Activated CD4-positive, alpha-beta T cell treated with anti-CD3 and anti-CD28 coated beads, Interleukin-2, Interleukin-6, amounts not matched to agents 100 ng/mL and 50 ng/mL, durations not matched to agents 16 hours and 8 hours (primary cell): ENCODE data around the gene RERE.
"Not testable (repeated sequence)": the region's sequence is repeated elsewhere in the genome, so short reads cannot be mapped to it uniquely, and the experiment has no call there.

ENCODE experiments used
- DNase-seq: peaks from one replicate; pipeline ENCODE4 v3.0.0-alpha.2; 2020

RERE gene

GRCh38 chr1:8464377-8464776 lies 353.1 kb downstream of the RERE start:
- no peak for DNase-seq

DNA sequence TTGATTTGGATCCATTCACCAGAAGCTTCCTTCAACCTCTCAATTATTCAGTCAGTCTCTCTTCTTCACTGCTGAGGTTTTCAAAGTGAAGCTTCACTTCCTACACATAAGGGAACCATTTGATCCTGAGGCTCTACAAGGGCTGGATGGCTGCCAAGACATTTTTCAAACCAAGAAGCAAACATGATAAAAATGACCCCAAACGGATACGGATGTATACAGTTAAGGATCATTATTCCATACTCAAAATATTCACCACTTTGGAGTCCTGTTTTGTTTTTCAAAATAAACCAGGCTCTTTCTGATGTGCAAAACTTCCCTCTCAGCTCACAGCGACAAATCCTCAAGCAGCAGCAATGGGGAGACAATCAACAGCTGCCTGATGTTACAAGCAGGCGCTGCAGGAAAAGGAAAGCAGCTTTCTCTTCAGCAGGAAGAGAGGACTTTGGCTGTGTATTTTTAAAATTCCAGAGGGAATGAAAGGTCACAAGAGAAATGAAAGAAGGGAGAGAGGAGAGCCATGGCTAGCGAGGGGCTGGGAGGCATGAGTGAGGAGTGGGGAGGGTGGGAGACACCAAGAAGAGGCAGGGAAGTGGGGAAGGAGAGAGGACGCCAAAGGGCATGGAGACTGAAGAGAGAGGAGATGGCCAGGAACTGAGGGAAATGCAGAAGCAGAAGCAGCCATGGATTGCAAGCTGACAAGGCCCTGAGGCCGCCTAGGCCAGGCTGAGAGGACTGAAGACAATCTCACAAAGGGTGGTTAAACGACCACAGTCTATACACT lies 354.1 kb downstream of the RERE start:
- no peak for DNase-seq

GRCh38 chr1:8462371-8462892 lies 355.0 kb downstream of the RERE start:
- no peak for DNase-seq

DNA sequence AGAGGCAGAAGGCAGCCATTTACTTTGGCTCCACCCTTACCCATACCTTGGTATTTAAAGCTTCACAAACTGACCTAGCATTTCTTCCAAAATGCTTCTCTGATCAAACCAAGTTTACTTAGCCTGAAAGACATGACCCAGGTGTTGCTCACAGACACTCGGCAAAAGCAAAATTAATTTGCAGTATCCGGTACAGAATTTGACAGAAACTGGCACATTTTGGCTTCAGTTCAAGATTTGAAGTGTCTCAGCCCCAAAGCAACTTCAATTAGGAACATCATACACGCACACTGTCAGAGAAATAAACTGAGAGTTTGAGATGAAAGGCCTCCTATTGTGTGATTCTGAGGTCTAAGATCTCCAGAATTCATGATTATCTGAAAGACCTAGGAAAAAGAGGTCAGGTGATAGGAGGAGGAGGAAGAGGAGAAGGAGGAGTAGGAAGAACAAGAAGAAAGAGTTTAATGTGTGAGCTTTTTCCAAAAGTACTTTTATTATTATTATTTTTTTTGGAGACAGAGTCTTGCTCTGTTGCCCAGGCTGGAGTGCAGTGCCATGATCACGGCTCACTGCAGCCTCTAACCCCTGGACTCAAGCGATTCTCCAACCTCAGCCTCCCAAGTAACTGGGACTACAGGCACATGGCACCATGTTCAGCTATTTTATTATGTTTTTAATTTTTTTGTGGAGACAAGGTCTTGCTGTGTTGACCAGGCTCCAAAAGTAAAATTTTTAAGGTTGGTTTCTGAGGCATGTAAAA lies 355.9 kb downstream of the RERE start:
- DNase-seq: no peak

DNA sequence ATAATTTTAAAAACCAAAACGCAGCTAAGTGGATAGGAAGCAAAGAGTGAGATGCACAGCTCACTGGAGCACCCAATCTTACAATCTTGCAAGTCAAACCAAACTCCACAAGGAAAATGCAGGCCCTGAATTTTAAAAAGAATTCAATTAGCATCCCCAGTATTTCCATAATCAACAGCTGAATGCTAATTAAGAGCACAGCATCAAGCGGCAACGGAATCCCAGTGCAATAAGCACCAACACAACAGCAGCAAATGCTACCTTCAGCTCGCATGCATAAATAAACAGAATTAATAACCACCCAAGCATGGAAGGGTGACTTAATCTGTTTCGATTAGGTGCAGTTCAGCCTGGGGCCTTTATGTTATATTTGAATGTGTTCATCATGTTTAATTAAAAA lies 356.7 kb downstream of the RERE start:
- no peak for DNase-seq

DNA sequence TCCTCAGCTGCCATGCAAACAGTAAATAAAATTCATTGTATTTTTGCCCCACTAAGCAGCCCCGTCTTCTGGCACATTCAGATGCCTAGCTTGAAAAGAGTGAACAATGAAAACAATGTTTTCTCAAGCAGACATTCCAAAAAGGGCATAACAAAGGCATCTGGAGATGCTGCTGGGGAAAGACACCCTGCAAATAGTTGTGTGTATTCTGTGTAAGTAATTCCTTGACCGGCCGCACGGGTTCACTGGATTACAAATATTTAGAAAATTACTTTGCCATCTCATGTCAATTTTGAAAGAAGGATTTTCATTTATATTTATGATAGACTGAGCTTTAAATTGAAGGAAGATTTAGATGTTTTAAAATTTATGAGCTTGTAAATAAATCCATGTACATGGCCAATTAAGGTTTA lies 357.3 kb downstream of the RERE start:
- no peak for DNase-seq

GRCh38 chr1:8458607-8459006 lies 358.8 kb downstream of the RERE start:
- no peak for DNase-seq

- DNase-seq: no peak
Measured at GRCh38 chr1:8457760-8458381, 359.6 kb downstream of the RERE start.

GRCh38 chr1:8456991-8457390 lies 360.4 kb downstream of the RERE start:
- no peak for DNase-seq

- no peak for DNase-seq
Measured at GRCh38 chr1:8456308-8456912, 361.0 kb downstream of the RERE start.

- DNase-seq: no peak
Measured at GRCh38 chr1:8455700-8456307, 361.6 kb downstream of the RERE start.

DNA sequence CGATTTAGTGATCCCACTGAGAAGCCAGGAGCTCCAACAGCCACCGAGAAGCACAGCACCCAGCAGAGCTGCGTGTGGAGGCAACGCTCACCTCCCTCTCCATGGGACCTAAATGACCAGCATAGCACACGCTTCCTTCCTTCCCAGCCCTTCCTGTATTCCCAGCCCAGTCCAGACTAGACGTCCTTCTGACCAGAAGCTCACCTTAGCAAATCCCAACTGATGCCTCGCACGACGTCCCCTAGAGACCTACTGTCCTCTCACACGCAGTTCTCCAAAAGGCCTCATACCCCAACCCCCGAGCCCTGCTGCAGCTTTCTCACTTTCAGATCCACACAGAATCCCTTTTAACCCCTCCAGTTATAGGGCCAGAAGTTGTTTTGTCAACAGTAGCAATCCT lies 367.1 kb downstream of the RERE start:
- DNase-seq: no peak

DNA sequence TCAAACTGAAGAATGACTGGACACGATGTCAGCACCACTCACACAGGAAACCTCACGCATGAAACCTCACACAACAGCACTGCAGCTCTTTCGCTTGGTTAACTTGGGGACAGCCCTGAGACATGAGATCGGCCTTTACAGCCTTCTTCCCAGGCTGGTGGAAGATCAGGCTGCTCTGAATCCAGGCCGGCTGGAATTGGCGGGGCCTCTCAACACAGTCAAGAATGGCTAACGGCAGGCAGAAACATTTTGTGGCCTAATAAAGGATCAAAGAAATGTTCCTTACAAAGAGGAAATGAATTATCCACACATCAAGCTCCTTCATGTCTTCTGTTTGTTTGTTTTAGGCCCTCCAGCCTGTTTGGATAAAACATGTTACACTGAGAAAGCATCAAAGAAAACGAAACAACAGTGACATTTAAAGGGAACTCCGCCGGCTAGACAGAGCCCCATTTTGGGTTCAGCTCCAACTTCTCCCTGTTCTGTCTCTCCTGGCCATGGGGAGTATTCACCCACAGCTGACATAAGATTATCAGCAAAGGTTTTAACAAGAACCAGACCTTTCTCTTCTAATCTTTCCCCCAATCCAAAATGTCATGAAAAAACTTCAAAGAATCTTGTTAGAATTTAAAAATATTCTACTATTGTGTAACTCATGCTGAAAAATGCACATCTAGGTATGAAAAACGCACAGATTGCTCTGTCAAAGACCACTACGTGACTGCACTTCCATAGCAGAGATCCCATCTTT lies 368.4 kb downstream of the RERE start:
- DNase-seq: peak; percentile 22

DNA sequence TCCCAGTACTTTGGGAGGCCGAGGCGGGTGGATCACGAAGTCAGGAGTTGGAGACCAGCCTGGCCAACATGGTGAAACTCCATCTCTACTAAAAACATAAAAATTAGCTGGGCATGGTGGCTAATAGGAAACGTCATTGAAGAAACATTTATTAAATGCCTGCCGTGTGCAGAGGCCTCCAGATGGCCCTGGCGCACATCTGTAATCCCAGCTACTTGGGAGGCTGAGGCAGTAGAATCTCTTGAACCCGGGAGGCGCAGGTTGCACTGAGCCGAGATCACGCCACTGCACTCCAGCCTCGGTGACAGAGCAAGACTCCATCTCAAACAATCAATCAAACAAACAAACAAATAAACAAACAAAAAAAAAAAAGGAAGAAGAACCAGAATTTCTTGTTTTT lies 368.9 kb downstream of the RERE start:
- not testable (repeated sequence) for DNase-seq

DNA sequence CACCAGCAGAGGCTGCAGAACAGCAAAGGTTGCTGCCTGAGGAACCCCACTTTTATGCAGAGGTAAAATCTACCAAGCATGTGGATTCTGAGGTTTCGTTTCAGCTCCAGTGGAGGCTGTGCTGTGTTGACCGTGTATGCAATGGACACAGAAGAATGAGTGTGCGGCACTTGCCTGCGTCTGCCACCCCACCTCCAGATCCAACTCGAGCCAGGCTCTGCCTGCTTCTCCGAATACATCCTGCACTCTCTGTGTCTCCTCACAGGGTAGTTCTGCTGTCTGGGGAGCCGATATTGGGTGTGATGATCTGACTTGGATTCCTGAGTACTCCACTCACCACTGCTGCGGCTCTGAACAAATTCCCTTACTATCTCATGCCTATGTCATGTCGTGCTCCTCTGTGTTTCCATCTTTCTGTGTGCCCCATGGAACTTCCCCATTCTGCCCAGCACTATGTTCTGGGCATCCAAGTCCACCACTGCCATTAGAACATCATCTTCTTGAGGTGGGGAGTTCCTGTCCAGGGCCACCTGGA lies 369.8 kb downstream of the RERE start:
- DNase-seq: no peak

DNA sequence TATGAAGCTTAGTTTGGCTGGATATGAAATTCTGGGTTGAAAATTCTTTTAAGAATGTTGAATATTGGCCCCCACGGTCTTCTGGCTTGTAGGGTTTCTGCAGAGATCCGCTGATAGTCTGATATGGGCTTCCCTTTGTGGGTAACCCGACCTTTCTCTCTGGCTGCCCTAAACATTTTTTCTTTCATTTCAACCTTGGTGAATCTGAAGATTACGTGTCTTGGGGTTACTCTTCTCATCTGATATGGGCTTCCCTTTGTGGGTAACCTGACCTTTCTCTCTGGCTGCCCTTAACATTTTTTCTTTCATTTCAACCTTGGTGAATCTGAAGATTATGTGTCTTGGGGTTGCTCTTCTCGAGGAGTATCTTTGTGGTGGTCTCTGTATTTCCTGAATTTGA lies 371.3 kb downstream of the RERE start:
- peak; percentile 16 for DNase-seq

DNA sequence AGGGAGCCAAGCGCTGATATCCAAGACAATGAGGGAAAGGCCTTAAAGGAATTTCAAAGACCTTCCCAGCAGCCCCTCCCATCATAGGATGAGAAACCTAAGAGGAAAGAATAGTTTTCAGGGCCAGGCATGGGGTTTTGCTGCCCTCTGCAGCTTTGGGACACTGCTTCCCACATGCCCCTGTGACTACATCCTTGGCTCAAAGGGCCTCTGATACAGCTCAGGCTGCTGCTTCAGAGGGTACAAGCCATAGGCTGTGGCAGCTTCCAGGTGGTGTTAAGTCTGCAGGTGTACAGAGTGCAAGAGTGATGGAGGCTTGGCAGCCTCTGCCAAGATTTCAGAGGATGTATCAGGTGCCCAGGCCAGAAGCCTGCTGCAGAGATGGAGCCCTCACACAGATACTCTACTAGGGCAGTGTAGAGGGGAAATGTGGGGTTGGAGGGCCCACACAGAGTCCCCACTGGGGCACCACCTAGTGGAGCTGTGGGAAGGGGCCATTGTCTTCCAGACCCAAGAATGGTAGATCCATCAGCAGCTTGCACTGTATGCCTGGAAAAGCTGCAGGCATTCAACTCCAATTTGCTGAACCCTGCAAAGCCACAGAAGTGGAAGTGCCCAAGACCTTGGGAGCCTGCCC lies 373.8 kb downstream of the RERE start:
- no peak for DNase-seq

DNA sequence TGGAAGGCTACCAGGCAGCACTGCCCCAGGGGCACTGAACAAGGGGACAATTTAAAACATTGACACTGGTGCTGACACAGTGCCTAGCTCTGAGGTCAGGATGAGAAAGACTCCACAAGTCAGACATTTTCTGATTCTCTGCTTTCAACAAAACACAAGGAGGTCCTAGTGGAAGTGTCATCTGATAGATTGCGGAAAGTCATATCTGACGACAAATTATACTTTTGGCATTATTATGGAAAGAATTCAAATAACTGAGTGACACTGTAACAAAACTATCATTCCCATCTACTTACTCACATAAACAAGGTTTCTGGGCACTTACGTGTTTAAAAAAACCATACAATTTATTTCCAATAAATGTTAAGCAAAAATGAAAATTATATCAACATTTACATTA lies 376.0 kb downstream of the RERE start:
- DNase-seq: no peak

DNA sequence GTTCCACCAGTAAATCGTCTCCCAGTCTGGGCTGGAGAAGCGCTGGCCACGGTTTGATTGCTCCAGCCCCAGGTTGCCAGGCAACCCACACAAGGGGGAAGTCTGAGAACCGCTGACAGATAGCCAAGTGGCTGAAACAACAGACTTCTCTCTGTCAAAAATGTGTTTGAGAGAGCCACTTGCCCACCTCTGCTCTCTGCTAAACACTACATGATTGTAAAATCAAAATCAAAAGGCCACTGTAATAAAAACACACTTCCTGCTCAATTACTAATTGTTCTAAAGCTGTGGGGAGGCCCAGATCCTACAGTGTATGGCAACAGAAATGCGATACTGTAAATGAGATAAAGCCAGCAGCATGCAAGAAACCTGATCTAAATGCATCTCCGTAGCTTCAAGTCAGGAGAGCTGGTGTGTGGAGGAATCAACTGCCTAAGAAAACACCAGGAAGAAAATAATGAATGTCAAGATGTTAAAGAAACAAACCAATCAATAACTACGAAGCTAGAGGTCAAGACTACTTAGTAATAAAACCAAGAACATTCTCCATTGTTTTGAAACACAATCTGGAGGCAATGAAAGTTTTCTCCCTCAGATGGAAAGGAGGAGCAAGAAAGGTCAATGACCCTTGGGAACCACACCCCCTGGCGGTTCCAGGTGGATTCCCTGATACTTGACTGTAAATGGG lies 378.3 kb downstream of the RERE start:
- no peak for DNase-seq

DNA sequence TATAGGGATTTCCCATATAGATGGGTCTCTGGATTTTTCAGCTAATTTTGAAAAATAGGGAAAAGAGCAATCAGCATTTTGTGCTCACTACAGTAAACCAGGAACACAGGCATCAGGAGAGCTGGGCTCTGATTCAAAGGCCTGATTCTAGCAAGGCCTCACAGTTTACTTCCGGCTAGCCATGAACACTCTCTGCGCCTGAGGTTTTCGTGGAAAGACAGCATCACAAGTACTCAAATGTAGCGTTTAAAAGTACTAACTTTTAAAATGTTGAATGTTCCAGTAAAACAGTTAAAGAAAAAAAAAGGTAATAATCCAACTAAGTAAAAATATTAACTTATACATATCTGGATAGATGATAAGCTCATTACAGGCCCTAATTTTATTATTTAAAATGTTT lies 379.0 kb downstream of the RERE start:
- DNase-seq: no peak

GRCh38 chr1:8437347-8437746 lies 380.1 kb downstream of the RERE start:
- DNase-seq: no peak
